NT2/D1 (cell line): ENCODE results near the gene PHACTR1.

Experiments used
- SUZ12 ChIP-seq: IDR thresholded peaks from 2 replicates; pipeline ENCODE4 v1.6.1; 2011; ENCODE audit not compliant: insufficient read length, insufficient read depth; ENCODE audit errors: extremely low read depth
- ZNF274 ChIP-seq: IDR thresholded peaks from 2 replicates; pipeline ENCODE4 v1.6.1; 2011; ENCODE audit warnings: mild to moderate bottlenecking, low read depth, low read length

DNA sequence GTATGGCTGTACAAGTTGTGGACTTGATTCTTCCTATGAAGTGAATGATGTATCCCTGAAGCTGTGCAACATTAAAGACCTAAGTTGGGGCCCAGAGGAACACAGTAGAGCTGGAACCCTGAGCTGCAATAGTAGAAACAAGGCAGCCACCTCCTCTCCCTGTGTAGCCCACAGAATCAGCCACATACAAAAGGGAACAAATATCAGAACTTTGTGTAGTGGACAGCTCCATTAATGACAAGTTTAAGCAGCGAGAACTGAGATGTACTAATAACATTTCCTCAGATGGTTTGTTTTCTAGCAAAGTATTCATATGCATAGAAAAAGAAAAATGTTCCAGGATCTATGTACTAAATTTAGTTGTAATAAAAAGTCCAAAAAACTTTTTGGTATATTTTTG, 19.2 kb downstream of the PHACTR1 start:
- no peak for TF ChIP-seq ZNF274
- no peak for TF ChIP-seq SUZ12
